Measurements from ENCODE around the gene NEK9.

GRCh38 chr14:75125617-75126016, 1.2 kb downstream of the NEK9 start:
- TF ChIP-seq POLR2A (IDR thresholded peaks at IDR 0.05; ENCODE audit: extremely low read depth, insufficient read length) (no peak), CTCF (IDR thresholded peaks at IDR 0.05; ENCODE audit: low read depth, low read length) (no peak), MAX (IDR thresholded peaks at IDR 0.05; ENCODE audit: low read depth, low read length) (no peak), MYC (IDR thresholded peaks at IDR 0.05; ENCODE audit: low read depth, low read length) (no peak)

Measured in NB4 (cell line).